NCI-H524 (cell line): ENCODE data around the gene PITPNM3.

Experiments
- DNase-seq, 2 experiments: peaks; one replicate each; lab custom pipeline; 2025; lab: John Stamatoyannopoulos, UW

Gene PITPNM3

DNA sequence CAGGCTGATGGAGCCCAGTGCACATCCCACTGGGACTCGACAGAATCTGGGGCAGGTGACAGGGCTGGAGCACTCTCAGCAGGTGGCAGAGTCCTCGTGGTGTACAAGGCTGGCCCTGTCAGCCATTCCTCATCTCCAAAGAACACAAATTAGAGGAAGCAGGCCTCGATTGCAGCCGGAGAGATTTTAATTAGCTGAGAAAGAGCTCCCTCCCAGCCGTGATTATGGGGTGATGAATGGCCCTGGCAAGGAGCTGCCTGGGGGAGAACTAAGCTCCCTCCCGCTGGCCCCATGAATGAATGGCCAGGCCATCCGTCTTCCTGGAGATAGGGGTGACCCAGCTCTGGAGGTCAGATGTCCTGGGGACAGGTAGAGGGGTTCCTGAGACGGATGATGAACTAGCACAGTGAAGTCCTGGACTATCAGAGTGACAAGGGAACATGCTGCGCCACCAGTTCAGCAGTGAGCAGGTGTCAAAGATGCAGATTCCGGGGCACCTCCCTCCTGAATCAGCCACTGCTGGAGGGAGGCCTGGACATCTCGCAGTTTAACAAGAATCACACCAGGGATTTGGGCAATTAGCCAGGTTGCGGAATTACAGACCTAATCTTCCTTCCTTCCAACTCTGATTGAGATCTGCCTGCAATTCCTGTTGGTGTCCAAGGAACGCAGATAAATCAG lies 76.6 kb downstream of the PITPNM3 start:
- DNase-seq: peak; percentile 7 to 36

DNA sequence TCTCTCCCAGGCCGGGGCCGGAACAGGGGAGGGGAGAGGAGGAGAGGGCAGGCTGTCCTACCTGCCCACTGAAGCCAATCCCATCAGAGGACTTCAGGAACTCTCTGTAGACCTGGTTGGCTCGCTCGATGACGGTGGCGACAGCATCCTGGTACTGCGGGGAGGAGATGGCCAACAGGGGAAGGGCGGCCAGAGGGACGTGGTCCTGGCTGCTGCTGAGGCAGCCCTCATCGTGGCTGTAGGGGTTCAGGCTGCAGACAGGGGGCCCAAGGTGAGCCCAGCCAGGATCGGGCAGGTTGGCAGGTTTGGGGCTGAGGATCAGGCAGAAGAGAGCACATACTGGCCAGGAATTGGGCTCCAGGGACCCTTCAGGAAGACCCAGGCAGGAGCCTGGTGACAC lies 77.9 kb downstream of the PITPNM3 start:
- DNase-seq: no peak

DNA sequence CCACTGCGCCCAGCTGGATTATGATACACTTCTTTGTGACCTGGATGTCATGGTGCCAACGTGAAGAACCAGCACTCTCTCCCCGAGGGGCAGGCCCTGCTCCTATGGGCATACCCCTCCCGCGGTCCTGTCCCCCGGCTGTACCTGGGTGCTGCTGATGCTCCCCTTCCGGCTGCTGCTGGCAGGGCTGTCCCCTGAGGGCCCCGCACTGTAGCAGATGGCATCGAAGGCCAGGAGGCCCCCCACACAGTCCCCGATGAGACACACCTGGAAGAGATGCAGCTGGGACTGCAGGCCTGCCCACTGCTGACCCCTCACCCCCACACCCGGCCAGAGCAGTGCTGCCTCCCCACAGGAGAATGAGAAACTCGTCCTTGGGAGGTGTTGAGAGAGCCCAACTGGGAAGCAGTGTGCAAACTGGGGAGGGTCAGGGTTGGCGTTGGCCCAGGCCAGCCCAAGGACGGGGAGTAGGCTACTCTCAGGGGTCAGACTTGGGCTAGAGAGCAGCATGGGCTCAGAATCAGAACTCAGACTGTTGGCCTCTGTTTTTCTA lies 78.4 kb downstream of the PITPNM3 start:
- no peak for DNase-seq

DNA sequence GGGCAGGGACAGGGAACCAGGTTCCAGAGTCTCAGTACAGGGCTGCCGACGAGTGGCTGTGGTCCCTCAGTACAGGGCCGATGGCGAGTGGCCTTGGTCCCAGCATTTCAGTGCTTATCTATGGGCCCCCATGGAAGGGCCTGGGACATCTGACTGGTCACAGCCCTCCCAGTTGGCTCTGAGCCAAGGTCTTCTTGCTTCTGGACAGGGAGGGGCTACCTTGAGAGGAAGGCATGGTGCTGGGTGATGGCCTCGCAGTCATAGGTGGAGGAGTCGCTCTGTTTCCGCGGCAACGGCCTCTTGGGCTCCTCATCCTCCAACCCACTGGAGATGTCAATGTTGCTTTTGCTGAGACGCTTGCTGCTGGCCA lies 79.6 kb downstream of the PITPNM3 start:
- no peak for DNase-seq

DNA sequence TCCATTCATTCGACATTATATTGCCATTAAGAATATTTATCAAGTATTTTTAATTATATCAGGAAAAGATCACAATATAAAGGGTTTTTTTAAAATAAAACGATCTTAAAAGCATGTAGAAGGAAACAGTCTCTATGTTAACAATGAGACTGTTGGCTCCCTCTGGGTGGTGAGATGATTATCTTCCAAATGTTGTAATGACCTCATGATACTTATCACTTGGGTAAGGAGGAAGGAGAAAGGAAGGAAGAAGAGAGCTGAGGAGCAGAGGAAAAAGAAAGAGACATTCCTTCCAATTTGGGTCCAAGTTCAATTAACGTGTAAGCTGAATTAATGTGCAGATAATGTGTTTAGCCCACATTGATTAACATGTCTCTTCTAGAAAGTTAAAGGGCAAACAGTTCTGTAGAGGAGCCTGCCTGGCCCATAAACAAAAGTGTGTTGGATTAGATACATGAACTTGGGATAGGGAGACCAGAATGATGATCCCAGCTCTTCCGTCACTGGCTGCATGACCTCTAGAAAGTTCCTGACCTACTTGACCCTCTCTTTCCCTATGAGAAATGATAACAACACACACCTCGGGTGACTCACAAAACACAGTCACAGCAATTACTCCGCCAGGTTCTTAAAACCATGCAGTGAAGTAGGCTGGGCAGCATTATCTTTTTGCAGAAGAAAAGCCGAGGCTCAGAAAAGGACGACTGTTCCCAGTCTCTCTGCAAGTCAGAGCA lies 80.1 kb downstream of the PITPNM3 start:
- no peak for DNase-seq

DNA sequence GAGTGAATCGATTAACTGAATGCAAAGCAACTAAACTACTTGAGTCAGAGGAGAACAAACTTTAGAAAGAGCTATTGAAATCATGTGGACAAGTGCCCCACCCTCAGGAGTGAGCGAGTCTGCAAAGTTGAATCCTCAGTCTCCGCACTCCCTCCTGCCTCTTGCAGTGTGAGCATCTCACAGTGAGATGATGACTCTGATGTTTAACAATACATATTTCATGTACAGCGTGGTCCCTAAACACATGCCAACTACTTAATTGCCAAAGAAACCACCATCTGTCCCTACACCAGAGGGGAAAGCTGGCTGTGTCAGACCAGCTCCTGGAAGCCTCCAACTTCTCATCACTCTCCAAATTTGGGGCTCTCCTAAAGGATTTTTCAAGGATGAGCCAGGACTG lies 80.9 kb downstream of the PITPNM3 start:
- peak in 1 of 2 experiments; percentile 59 for DNase-seq

DNA sequence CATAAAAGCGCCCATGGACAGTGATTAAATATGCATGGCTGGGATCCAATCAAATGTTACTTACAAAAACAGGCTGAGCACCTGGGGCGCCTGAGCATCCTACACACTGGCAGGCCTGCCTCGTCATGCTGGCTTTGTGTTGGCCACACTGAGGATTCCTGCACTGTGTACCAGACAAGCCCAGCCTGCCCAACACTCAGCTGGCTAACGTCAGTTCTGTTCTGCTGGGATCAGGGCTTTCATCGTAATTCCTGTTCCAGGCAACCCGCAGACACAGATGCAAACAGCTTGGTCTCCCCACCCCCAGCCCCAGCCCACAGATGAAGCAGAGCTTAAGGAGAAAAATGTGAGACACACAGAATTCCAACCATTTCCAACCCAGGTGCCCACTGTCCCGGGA lies 81.4 kb downstream of the PITPNM3 start:
- DNase-seq: peak in 1 of 2 experiments; percentile 6

DNA sequence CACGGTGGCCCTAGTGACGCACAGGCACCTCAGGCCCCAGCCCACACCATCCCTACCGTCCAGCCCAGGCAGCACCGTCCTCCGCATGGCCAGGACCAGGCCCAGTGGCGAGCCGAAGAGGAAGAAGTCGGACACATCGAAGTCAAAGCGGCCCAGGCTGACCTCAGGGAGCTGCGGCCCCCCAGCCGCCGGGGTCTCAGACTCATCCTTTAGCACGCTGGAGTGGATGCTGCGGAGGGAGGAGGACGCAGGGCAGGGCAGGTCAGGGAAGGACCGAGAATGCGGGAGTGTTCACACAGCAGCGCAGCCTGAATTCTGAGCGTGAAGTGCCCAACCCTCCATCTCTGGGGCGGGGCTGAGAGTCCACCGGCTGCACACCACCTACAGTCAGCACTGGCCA lies 82.0 kb downstream of the PITPNM3 start:
- DNase-seq: no peak

DNA sequence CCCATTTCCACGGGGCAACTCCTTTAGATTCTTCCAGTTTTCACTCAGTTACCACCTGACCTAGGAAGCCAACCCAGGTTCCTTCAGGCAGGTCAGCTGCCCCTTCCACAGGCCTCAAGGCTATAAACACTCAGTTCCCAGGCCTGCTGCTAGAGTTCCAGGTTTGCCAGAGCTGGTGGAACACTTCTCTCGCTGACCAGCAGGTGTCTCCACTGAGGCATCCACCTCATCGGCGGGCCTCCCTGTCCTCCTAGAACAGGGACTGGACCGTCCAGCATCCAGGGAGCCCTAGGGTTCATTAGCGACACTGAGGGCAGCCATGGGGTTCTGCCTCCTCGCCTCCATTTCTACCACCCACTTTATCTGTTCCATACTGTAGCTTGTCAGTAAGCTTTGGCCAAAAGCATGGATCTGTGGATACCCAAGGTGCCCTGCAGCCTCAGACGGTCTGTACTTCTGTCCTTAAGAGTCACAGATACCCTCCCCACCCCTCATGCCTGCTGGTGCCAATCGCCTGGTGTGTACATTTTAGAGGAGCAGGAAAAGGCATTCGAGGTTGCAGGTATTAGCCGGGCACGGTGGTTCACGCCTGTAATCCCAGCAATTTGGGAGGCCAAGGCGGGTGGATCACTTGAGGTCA lies 83.1 kb downstream of the PITPNM3 start:
- peak in 1 of 2 experiments; percentile 57 for DNase-seq

DNA sequence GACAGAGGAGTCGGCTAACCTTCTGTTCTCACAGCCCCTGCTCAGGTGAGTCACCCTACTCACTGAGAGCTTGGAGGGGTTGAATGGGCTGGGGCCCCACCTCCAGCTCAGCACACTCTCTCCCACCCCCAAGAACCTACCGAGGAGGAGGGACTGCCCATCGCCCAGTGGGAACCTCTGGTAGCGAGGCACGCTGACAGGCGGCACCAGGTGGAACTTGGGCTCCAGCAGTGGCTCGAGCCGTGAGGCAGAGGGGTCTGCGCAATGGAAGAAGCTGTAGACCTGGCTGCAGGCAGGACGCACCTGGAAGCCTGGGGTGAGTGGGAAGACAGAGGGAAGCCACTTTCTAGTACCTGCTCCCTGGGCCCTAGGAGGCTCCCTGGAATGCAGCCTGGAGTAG lies 83.8 kb downstream of the PITPNM3 start:
- no peak for DNase-seq

DNA sequence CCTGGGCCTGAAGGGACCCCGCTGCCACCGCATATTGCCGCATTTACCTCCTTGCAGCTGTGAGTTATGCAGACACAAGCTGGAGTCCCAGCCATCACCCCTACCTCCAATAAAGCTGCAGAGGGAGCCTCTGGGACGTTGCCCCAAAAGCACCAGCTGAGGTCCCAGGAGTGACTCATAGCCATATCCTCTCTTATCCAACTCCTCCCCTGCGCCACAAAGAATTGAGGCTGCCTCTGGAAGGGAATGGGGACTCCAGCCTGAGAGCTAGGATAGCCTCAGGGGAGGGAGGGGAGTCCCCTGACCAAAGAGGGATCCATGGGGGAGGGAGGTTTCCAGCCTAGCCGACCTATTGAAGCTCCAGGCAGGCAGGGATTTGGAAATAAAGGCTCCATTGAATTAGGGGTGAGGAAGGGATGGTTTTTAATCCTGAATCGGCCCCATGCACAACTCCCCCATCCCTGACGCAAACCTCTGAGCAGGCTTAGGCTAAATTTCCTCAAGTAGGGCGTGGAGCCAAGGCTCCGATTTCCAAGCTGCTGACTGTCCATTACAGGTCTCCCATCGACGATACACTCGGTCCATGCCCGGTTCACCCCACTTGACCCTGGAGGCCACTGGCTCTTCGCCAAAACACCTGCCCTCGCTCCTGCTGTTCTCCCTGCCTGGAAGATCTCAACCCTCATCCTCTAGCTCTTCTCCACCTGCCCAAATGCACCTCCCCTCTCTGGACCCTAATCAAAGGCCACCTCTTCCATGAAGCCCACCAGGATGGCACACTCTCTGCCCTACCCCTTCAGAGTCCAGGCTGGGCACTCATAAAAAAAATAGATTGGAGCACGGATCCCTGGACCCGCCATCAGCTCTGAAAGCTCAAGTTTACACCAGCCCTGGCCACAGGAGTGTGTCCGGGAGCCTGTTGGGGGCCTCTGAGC lies 84.6 kb downstream of the PITPNM3 start:
- DNase-seq: no peak

DNA sequence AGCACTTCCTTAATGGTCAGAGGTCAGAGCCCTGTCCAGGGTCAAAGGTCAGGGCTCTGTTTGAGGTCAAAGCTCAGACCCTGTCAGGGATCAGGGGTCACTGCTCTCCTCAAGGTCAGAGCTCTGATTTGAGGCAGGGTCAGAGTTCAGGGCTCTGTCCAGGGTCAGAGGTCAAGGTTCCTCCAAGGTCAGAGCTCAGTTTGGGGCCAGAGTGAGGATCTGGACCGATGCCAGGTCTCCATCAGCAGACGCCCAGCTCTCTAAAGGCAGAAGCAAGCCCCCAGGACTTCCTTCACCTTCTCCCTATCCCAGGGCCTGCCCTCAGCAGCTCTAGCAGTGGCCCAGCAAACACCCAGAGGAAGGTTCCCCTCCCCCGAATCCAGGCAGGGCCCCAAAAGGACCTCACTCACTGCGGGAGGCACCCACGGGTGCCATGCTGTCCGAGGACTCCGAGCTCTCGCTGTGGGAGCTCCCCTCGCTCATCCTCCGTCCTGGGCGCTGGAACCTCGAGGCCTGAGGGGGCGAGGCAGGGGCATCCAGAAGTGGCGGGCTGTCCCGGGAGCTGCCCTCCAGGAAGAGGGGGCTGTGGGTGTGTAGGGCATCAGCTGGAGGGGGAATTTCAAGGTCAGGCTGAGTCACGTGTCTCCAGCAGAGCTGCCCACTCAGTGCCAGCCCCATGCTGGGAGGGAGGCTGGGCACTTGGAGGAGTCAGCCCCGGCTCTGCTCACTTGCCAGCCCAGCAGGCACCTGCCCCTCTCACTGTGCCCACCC lies 85.4 kb downstream of the PITPNM3 start:
- no peak for DNase-seq

DNA sequence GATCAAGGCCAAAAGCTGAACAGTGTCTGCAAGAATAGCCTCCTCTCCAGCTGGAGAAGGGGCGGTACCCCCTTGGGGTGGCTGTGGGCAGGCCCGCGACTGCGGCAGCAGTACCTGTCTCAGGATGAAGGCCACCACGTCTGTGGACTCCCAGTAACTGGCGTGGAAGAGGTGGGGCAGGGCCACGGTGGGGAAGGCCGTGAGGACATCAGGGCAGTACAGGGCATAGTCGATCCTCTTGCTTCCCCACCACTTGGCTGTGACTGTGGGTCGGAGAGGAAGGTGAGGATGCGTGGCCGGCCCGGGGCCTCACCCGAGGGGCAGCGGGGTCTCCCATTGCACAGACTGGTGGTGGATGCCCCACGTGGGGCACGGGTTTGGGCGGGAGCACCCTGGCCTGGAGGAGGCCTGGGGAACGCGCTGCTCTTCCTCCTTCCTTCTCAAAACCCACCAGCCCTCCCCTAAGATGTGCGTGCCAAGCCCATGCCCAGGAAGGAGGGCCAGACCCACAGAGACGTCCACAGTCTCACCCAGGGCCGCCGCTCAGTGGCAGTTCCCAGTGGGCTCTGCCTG lies 86.1 kb downstream of the PITPNM3 start:
- no peak for DNase-seq

DNA sequence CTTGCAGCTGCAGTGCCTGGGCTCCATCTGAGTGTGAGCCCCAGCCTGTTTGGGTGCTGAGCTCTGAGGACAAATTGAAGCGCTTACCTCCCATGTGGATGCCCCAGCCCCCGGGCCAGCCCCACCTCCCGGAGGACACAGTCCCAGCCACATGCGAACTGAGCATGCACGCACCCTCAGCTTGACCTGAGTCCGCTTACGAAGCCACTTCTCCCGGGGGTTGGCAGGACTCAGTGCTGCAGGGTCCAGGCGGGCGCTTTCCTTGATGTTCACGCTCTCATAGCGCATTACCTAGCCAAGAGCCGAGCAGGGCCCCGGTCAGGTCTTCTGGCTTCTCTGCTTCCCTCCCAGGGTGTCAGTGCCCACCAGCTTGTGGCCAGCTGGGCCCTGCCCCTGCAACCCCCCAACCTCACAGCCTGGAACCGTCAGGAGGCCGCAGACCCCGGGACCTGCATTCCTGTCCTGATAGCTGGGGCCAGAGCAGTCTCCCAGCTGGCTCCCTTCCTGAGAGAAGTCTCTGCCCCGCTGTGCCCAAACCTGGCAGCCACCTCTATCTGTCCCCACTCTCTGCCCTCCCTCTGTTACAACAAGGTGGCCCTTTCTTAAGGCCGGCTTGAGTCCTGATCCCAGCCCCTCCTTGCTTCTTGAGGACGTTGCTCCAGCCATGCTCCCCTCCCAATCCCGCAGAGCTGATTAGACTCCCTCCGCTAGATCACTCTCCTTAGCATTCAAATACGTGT lies 88.1 kb downstream of the PITPNM3 start:
- no peak for DNase-seq

DNA sequence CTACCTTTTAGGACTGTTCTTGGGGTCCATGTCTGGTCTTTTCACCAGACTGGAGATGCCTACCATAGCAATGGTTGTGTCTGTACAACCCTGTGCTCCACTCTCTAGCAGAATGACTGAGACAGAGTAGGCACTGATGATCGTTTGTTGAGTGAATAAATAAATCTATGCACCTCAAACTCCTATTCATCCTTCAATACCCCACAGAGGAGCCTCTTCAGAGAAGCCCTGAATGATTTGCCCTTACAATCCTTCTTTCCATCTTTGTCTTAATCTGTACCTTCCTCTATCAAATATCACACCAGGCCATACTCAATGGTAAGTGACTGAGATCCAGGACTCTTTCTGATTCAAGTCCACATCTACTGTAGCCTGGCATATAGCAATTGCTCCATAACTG lies 88.8 kb downstream of the PITPNM3 start:
- no peak for DNase-seq

DNA sequence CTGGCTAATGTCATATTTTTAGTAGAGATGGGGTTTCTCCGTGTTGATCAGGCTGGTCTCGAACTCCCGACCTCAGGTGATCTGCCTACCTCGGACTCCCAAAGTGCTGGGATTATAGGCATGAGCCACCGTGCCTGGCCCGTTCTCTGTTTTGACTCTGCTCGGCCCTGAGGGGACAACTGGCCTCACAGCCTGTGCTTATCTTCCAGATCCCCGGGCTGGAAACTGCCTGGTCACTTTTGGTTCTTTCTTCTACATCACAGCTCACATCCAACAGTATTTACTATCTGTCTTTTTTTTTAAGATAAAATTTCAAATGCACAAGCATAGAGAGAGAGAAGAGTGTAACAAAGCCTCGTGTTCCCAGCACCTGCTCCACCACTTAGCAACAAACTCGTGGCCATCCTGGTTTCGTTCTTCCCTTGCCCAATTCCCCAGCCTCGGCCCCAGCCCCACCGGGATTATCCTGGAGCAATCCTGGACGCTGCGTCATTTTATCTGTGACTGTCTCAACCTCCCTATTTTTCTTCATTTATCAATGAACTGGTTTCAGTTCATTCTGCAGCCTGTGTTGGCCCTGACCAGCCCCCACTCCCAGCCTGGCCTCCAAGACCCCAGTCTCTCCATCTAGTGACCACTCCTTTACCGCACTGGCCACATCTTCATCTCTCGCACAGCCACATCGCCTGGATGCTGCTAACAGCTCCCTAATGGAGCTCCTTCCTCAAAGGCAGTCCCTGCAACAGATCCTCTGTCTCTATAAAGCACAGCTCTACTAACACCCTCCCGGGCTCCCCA lies 91.0 kb downstream of the PITPNM3 start:
- DNase-seq: no peak

DNA sequence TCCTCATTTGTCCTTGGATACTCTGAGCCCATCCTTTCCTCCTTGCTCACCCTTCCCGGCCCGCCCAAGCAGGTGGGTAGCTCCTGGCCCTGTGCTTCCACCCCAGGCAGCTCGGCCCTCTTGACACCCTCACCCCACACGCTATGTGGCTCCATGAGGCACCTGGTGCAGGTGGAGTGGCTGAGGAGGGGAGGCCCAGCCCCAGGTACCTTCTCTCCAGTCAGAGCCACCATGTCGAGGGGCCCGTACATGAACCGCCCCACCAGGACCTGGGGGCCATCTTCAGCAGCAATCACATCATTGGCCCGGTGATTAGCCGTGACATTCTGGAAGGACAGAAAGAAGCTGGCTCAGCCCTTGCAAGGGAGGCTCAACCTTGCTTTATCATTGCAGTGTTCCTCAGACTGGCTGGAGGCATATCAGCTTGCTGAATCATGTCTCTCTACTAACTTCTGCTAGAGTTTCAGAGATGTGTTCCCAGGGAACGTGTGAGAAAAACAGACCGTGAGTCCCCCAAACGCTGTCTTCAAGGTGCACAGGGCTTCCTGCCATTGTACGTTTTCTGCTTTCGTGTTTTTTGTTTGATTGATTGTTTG lies 91.8 kb downstream of the PITPNM3 start:
- DNase-seq: no peak

DNA sequence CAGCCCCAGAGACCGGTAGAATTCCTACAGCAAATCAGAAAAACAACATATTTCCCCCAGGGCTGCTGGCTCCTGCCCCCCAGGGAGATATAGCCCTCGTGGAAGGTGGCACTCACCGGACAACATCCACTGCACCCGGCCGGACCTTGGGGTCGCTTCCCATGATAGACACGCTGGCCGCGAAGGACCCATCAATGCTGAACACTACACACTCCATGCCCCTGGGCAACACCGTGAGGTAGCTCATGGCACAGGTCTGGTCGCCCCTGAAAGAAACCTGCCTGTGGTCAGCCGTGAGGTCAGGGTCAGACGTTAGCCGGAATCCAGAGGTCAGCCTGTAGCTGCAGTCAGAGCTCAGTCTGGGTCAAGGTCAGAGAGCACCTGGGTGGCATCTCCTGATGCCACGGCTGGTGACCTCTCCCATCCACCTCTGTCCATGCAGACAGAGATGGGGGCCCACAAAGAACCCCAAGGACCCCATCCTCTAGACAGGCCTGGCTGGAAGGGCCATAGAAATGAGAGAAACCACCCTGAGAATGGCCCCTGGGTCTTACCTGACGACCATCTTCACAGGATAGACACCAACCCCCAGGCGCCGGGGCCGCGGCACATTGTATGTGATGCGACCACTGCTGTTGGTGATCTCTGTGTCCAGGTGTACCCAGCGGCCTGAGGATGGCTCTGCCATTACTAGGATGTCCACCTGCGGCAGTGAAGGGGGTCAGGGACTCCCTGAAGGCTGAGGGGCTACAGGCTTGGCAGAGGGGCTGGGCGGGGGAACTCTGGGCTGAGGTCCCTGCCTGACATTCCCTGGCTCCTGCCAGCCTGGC lies 92.5 kb downstream of the PITPNM3 start:
- DNase-seq: no peak
